MCF 10A (cell line): ENCODE results near the gene ANKUB1. TPM values are rescaled to one million over a fixed set of nuclear protein-coding genes. Genes with fewer than 3 reads are reported as not detected.

Experiments used
- BruUV-seq: library from RNA; stranded (reverse); fragments of 400-500 nt; replicated peaks from 2 replicates; lab custom pipeline; 2021; lab: Mats Ljungman, UMichigan
- CTCF ChIA-PET: fragments of 300-600 bp; sonication (Branson Sonifier 250); formaldehyde crosslinking; extraction: SDS; loops from one replicate; lab custom pipeline; 2021; ENCODE audit warnings: antibody characterized with exemption, inconsistent platforms; lab: Yijun Ruan, JAX
- POLR2A ChIA-PET: fragments of 300-600, 350-650 bp; sonication (Branson Sonifier 250); formaldehyde crosslinking; extraction: SDS; loops from one replicate; lab custom pipeline; 2020; ENCODE audit warnings: antibody characterized with exemption, inconsistent platforms; lab: Yijun Ruan, JAX
- DNase-seq: peaks from one replicate; pipeline ENCODE4 v3.0.0-alpha.2; 2018; ENCODE audit not compliant: unreplicated experiment
- H3K27ac Mint-ChIP-seq: one replicate; pipeline ENCODE4 v1.8.0; 2022; ENCODE audit warnings: mild to moderate bottlenecking, low read depth, mixed read lengths; ENCODE audit not compliant: unreplicated experiment
- H3K27me3 Mint-ChIP-seq: one replicate; pipeline ENCODE4 v1.8.0; 2022; ENCODE audit warnings: mixed read lengths; ENCODE audit not compliant: insufficient read depth, unreplicated experiment
- H3K36me3 Mint-ChIP-seq: one replicate; pipeline ENCODE4 v1.8.0; 2022; ENCODE audit warnings: mild to moderate bottlenecking, moderate library complexity, mixed read lengths; ENCODE audit not compliant: insufficient read depth, unreplicated experiment
- H3K4me1 Mint-ChIP-seq: one replicate; pipeline ENCODE4 v1.8.0; 2022; ENCODE audit warnings: mixed read lengths; ENCODE audit not compliant: insufficient read depth, unreplicated experiment
- H3K4me3 Mint-ChIP-seq: one replicate; pipeline ENCODE4 v1.8.0; 2022; ENCODE audit warnings: mild to moderate bottlenecking, moderate library complexity, mixed read lengths; ENCODE audit not compliant: unreplicated experiment
- H3K9me3 Mint-ChIP-seq: one replicate; pipeline ENCODE4 v1.8.0; 2022; ENCODE audit warnings: mixed read lengths; ENCODE audit not compliant: unreplicated experiment
- CTCF ChIP-seq: fragments of 200-600 bp; IDR thresholded peaks from one replicate; pipeline ENCODE4 v1.8.0; 2022; ENCODE audit warnings: antibody characterized with exemption, mild to moderate bottlenecking; ENCODE audit not compliant: unreplicated experiment
- intact Hi-C: fragments of 100-400 bp; cut with micrococcal nuclease; formaldehyde crosslinking; loops from 2 replicates; pipeline ENCODE4 v1.14.1; 2022
- total RNA-seq: library from RNA; stranded (reverse); gene quantifications from 2 replicates; pipeline ENCODE4 v1.2.3, GENCODE V29; 2022

ANKUB1 gene
- total RNA-seq, 1 experiment from 2014 or later: not detected

- no TSS peak for BruUV-seq
- Mint-ChIP-seq H3K27me3 (no peaks in the 10 kb centered on the region), H3K4me3 (no peak overlapping the region), H3K9me3 (no peaks in the 10 kb centered on the region), H3K27ac (no peak overlapping the region), H3K36me3 (no peaks in the 10 kb centered on the region), H3K4me1 (no peaks in the 10 kb centered on the region)
- TF ChIP-seq CTCF: no peak
- ChIA-PET CTCF (interaction anchor here (0.6 to 1.5 kb wide), 4 partner anchors 33 to 642 kb away, joined by 3 to 7 read pairs (median 4); no protein-coding TSS in a partner anchor), POLR2A (no interaction called here)
- no peak for DNase-seq
- intact Hi-C loops: no loop called here
Measured at GRCh38 chr3:149801639-149802038, 9.3 kb upstream of the ANKUB1 start.

- CTCF ChIA-PET: interaction anchor here (0.6 to 2.0 kb wide), 4 partner anchors 30 to 306 kb away, joined by 3 to 8 read pairs (median 6); no protein-coding TSS in a partner anchor
- POLR2A ChIA-PET: interaction anchor here (0.7 kb wide), 1 partner anchor 9 kb away, joined by 4 read pairs; the partner anchor contains the start of gene ANKUB1
- DNase-seq: no peak
- Mint-ChIP-seq H3K9me3 (no peaks in the 10 kb centered on the region), H3K27ac (no peak overlapping the region), H3K36me3 (no peaks in the 10 kb centered on the region), H3K4me1 (no peaks in the 10 kb centered on the region), H3K4me3 (no peak overlapping the region), H3K27me3 (no peaks in the 10 kb centered on the region)
- TF ChIP-seq CTCF: no peak
- intact Hi-C loops: no loop called here
- BruUV-seq: no TSS peak
Measured at GRCh38 chr3:149801195-149801594, 8.8 kb upstream of the ANKUB1 start.

GRCh38 chr3:149800693-149801092, 8.3 kb upstream of the ANKUB1 start:
- no peak for TF ChIP-seq CTCF
- no peaks in the 10 kb centered on the region for H3K4me1 Mint-ChIP-seq
- intact Hi-C loops: no loop called here
- no peaks in the 10 kb centered on the region for H3K36me3 Mint-ChIP-seq
- ChIA-PET CTCF (interaction anchor here (1.3 to 4.7 kb wide), 4 partner anchors 7 to 305 kb away, joined by 4 to 40 read pairs (median 8); no protein-coding TSS in a partner anchor), POLR2A (interaction anchor here (0.7 kb wide), 1 partner anchor 9 kb away, joined by 4 read pairs; the partner anchor contains the start of gene ANKUB1)
- no peak for DNase-seq
- H3K9me3 Mint-ChIP-seq: no peaks in the 10 kb centered on the region
- BruUV-seq: no TSS peak
- H3K4me3 Mint-ChIP-seq: no peak overlapping the region
- H3K27me3 Mint-ChIP-seq: no peaks in the 10 kb centered on the region
- H3K27ac Mint-ChIP-seq: no peak overlapping the region

- no peak for DNase-seq
- TF ChIP-seq CTCF: no peak
- intact Hi-C loops: no loop called here
- Mint-ChIP-seq H3K27ac (no peak overlapping the region), H3K9me3 (no peaks in the 10 kb centered on the region), H3K4me3 (no peak overlapping the region), H3K4me1 (no peaks in the 10 kb centered on the region), H3K36me3 (no peaks in the 10 kb centered on the region), H3K27me3 (no peaks in the 10 kb centered on the region)
- ChIA-PET POLR2A (interaction anchor here (0.7 kb wide), 1 partner anchor 163 kb away, joined by 3 read pairs; no protein-coding TSS in a partner anchor), CTCF (interaction anchor here (1.1 to 4.7 kb wide), 2 partner anchors 12 to 24 kb away, joined by 5 to 40 read pairs; no protein-coding TSS in a partner anchor)
- BruUV-seq: no TSS peak
Measured at GRCh38 chr3:149796026-149796425, 3.7 kb upstream of the ANKUB1 start.
